SJCRH30 (cell line): ENCODE measurements around the gene ZNF76. TPM values are rescaled to one million over a fixed set of nuclear protein-coding genes. Genes with fewer than 3 reads are reported as not detected.
A peak's percentile ranks its signal among the peaks of the same experiment; 100 is the strongest.
"Not testable (repeated sequence)": the region's sequence is repeated elsewhere in the genome, so short reads cannot be mapped to it uniquely, and the experiment has no call there.

Experiments used
- DNase-seq, 2 experiments: peaks; one replicate each; pipeline ENCODE4 v3.0.0-alpha.2; 2015 to 2020
- H3K27ac ChIP-seq: fragments of 250-450 bp; sonication (Bioruptor Pico); 2 replicates; pipeline ENCODE4 v1.5.1; 2020; ENCODE audit warnings: mild to moderate bottlenecking, moderate library complexity
- H3K27me3 ChIP-seq: fragments of 250-450 bp; sonication (Bioruptor Pico); 2 replicates; pipeline ENCODE4 v1.5.1; 2020; ENCODE audit warnings: mild to moderate bottlenecking, moderate library complexity
- H3K36me3 ChIP-seq: fragments of 250-450 bp; sonication (Bioruptor Pico); 2 replicates; pipeline ENCODE4 v1.5.1; 2020; ENCODE audit warnings: mild to moderate bottlenecking, moderate library complexity
- H3K4me1 ChIP-seq: fragments of 250-450 bp; sonication (Bioruptor Pico); 2 replicates; pipeline ENCODE4 v1.5.1; 2020; ENCODE audit warnings: mild to moderate bottlenecking, moderate library complexity
- H3K4me3 ChIP-seq: fragments of 250-450 bp; sonication (Bioruptor Pico); 2 replicates; pipeline ENCODE4 v1.5.1; 2020; ENCODE audit warnings: mild to moderate bottlenecking, moderate library complexity
- H3K9me3 ChIP-seq: fragments of 250-450 bp; sonication (Bioruptor Pico); replicated peaks from 2 replicates; pipeline ENCODE4 v1.5.1; 2020; ENCODE audit warnings: mild to moderate bottlenecking, moderate library complexity
- total RNA-seq: library from RNA; depleted of rRNA; stranded (reverse); fragments of >200 nt; shearing (Covaris generic); gene quantifications from 2 replicates; pipeline ENCODE4 v1.2.3, GENCODE V29; 2014

The ZNF76 gene
- total RNA-seq, 1 experiment from 2014 or later = 8.2 TPM

DNA sequence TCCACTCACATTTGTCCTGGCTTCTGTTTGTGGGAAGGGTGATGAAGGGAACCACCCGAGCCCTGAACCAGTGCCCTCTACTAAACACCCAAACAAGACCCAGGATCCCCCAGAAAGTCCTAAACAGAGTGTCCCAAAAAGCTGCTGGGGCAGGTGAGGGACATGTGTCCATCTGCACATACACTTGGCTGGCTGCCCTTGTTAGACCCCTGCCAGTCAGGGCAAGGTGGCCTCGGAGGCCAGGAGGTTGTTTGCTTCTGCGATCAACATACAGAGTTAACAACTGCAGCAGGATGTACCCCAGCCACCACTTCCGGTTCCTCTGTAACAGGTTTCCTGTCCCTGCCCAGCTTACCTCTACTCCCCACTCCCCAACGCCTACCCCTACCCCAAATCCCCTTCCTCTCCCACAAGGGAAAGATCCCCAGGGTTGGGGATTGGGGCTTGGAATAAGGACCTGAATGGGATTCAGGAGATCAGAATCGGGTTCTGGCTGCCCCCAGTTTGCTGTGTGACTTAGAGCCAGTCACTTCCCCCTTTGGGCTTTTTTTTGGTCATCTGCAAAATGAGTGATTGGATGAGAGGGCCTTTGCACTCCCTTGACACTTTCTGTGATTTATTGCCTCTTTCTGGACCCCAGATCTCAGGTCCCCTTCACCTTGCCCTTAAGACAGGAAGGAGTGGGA lies 52.0 kb downstream of the ZNF76 start:
- H3K4me3 ChIP-seq = no peak overlapping the region
- no peaks in the 10 kb centered on the region for H3K9me3 ChIP-seq
- no peak overlapping the region for H3K27ac ChIP-seq
- no peaks in the 10 kb centered on the region; the same call in 1 of the 2 replicates for H3K4me1 ChIP-seq
- H3K36me3 ChIP-seq = no peaks in the 10 kb centered on the region
- H3K27me3 ChIP-seq = no peaks in the 10 kb centered on the region
- DNase-seq = no peak

DNA sequence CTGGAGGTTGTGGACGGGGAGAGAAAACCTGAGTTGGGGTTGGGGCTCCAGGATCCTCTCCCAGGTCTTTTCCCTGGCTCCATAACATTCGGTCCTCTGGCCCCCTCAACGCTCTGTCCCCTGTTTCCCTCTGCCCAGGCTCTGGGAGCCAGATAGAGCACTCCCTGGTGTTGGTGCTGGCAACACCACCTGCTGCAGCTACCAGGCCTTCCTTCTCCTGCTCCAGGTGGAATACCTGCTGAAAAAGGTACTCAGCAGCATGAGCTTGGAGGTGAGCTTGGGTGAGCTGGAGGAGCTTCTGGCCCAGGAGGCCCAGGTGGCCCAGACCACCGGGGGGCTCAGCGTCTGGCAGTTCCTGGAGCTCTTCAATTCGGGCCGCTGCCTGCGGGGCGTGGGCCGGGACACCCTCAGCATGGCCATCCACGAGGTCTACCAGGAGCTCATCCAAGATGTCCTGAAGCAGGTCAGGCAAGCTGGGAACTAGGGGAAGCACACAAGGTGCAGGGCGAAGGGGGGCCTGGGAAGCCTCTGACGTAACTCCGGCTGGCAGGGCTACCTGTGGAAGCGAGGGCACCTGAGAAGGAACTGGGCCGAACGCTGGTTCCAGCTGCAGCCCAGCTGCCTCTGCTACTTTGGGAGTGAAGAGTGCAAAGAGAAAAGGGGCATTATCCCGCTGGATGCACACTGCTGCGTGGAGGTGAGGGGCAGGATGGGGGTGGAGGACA lies 52.7 kb downstream of the ZNF76 start:
- H3K4me1 ChIP-seq = peaks cover 2% of the 10 kb centered on the region
- H3K36me3 ChIP-seq = no peaks in the 10 kb centered on the region
- no peak overlapping the region for H3K4me3 ChIP-seq
- no peaks in the 10 kb centered on the region for H3K9me3 ChIP-seq
- H3K27ac ChIP-seq = no peak overlapping the region
- no peaks in the 10 kb centered on the region for H3K27me3 ChIP-seq
- no peak for DNase-seq

DNA sequence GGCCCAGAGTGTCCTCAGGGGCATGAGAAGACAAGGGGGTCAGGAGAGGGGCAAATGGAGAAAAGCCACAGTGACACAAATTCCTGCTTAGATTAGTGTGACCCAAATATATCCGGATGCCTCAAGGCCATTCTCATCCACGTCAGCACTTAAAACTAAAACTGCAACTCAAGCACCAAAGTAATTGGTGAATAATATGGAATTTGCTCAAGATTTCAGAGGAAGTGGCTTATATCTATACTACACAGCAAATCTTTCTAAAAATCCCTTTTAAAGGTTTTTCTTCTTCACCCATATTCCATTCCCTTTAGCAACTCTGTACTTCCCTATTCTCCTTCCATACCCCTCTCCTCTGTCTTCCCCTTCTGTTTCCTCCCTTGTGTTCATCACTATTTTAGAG lies 53.3 kb downstream of the ZNF76 start:
- Histone ChIP-seq H3K9me3 (no peaks in the 10 kb centered on the region), H3K4me3 (no peak overlapping the region), H3K27me3 (no peaks in the 10 kb centered on the region), H3K4me1 (peaks cover 7% of the 10 kb centered on the region), H3K27ac (no peak overlapping the region), H3K36me3 (no peaks in the 10 kb centered on the region)
- no peak for DNase-seq

DNA sequence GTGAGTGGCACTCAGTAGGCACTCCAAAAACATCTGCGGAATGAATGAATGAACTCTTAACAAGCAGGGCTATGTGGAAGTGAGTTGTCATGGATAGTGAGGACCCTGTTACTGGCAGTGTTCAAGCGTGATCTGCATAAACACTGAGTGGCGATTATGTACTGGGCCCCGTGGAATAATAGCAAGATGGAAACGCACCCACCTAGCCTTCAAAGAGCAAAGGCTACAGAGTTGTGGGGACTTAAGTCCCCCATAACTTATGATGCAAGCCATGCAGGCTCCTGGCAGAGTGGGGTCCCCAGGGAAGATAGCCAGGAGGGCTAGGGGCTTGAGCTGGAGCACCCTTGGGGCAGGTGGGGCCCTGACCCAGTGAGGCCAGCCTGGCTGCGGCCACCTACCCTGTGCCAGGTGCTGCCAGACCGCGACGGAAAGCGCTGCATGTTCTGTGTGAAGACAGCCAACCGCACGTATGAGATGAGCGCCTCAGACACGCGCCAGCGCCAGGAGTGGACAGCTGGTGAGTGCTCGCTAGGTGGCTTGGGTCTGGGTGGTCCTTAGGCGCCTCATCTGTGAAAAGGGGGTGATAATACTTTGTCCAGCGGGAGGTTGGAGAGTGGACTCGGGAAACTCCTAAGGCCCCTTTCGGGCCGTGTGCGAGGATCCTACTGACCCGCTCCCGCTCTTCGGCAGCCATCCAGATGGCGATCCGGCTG lies 58.1 kb downstream of the ZNF76 start:
- peaks cover 7% of the 10 kb centered on the region for H3K4me1 ChIP-seq
- no peaks in the 10 kb centered on the region for H3K36me3 ChIP-seq
- H3K27ac ChIP-seq = peak overlapping the region; percentile 48; the same call in 1 of the 2 replicates
- no peaks in the 10 kb centered on the region for H3K9me3 ChIP-seq
- peak overlapping the region; percentile 55 for H3K4me3 ChIP-seq
- peak in 1 of 2 experiments; percentile 67 for DNase-seq
- H3K27me3 ChIP-seq = no peaks in the 10 kb centered on the region

DNA sequence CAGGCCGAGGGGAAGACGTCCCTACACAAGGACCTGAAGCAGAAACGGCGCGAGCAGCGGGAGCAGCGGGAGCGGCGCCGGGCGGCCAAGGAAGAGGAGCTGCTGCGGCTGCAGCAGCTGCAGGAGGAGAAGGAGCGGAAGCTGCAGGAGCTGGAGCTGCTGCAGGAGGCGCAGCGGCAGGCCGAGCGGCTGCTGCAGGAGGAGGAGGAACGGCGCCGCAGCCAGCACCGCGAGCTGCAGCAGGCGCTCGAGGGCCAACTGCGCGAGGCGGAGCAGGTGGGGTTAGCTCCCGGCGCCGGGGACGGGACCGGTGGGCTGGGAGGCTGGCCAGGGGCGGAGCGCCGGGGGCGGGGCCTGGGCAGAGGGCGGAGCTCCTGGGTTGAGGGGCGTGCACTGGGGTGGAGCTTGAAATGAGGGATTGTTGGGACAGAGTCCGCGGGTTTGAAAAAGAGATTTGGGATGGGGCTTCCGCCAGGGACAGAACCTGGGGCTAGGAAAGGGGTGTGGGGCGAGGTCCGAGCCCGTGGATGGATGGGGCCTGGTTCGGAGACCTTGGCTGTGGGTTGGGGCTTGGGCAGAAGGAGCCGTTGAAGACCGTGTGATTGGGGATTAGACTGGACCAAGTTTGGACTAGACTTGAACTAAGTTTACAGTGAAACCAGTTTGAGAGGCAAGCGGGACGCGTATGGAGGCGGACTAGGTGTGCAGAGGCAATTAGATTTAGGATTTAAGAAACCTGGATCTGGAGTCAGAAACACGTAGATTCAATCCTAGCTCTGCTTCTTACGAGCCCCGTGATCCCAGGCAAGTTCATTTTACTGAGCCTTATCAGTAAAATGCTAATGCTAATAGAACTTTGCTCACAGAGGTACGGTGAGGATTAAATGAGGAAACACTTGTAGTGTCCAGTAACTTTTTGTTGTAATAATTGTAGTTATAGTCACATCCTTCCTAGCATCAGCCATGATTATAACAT lies 58.9 kb downstream of the ZNF76 start:
- Histone ChIP-seq H3K4me3 (peak overlapping the region; percentile 55), H3K36me3 (no peaks in the 10 kb centered on the region), H3K9me3 (no peaks in the 10 kb centered on the region), H3K27ac (peak overlapping the region; percentile 48; the same call in 1 of the 2 replicates), H3K27me3 (no peaks in the 10 kb centered on the region), H3K4me1 (peaks cover 7% of the 10 kb centered on the region; the same call in 1 of the 2 replicates)
- peak; percentile 92 to 94 for DNase-seq

DNA sequence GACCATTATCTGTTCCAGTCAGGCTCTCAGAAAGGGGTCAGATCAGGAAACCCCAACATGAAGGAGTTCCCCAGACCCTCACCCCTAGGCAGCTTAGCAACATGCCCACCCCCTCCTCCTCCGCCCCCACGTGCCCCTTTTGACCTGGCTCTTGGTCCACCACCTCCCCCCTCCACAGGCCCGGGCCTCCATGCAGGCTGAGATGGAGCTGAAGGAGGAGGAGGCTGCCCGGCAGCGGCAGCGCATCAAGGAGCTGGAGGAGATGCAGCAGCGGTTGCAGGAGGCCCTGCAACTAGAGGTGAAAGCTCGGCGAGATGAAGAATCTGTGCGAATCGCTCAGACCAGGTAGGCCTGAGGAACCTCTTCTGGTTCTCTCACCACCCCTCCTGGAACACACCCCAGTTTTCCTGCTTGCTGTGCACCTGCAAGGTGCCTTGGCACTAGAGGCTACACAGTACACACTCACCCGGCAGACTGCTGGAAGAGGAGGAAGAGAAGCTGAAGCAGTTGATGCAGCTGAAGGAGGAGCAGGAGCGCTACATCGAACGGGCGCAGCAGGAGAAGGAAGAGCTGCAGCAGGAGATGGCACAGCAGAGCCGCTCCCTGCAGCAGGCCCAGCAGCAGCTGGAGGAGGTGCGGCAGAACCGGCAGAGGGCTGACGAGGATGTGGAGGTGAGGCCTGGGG lies 60.0 kb downstream of the ZNF76 start:
- no peaks in the 10 kb centered on the region for H3K27me3 ChIP-seq

DNA sequence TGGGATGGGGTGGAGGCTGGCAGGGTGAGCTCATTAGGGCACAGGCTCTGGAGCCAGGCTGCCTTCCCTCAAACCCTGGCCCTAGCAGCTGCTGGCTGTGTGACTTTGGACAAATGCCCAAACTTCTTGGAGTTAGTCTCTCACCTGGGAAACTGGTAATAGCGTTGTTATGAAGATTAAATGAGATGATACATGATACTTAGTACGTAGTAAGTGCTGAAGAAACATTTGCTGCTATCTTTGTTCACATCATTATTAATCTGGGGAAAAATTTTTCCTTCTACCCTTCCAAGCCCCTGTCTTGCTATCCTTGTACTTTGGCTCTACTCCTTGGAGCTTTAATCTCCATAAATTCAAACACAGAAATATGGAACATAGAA lies 60.5 kb downstream of the ZNF76 start:
- peaks cover 7% of the 10 kb centered on the region; the same call in 1 of the 2 replicates for H3K4me1 ChIP-seq
- H3K4me3 ChIP-seq = no peak overlapping the region
- peak in 1 of 2 experiments; percentile 37 for DNase-seq
- H3K36me3 ChIP-seq = no peaks in the 10 kb centered on the region
- H3K27ac ChIP-seq = no peak overlapping the region
- no peaks in the 10 kb centered on the region for H3K9me3 ChIP-seq
- no peaks in the 10 kb centered on the region for H3K27me3 ChIP-seq

More for the DNA sequence above, 60.0 kb downstream of the ZNF76 start:
- no peaks in the 10 kb centered on the region for H3K36me3 ChIP-seq
- DNase-seq = no peak
- no peaks in the 10 kb centered on the region for H3K9me3 ChIP-seq
- peaks cover 7% of the 10 kb centered on the region; the same call in 1 of the 2 replicates for H3K4me1 ChIP-seq
- no peak overlapping the region for H3K4me3 ChIP-seq
- no peak overlapping the region for H3K27ac ChIP-seq

DNA sequence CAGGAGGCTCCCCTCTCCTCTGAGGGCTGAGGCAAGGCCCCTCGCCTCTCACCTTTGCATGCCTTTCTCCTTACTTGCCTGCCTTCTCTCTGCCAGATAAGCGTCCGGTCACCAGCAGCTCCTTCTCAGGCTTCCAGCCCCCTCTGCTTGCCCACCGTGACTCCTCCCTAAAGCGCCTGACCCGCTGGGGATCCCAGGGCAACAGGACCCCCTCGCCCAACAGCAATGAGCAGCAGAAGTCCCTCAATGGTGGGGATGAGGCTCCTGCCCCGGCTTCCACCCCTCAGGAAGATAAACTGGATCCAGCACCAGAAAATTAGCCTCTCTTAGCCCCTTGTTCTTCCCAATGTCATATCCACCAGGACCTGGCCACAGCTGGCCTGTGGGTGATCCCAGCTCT lies 61.6 kb downstream of the ZNF76 start:
- Histone ChIP-seq H3K36me3 (no peaks in the 10 kb centered on the region), H3K27ac (no peak overlapping the region), H3K4me1 (peaks cover 7% of the 10 kb centered on the region; the same call in 1 of the 2 replicates), H3K27me3 (no peaks in the 10 kb centered on the region), H3K4me3 (no peak overlapping the region), H3K9me3 (no peaks in the 10 kb centered on the region)
- DNase-seq = no peak

DNA sequence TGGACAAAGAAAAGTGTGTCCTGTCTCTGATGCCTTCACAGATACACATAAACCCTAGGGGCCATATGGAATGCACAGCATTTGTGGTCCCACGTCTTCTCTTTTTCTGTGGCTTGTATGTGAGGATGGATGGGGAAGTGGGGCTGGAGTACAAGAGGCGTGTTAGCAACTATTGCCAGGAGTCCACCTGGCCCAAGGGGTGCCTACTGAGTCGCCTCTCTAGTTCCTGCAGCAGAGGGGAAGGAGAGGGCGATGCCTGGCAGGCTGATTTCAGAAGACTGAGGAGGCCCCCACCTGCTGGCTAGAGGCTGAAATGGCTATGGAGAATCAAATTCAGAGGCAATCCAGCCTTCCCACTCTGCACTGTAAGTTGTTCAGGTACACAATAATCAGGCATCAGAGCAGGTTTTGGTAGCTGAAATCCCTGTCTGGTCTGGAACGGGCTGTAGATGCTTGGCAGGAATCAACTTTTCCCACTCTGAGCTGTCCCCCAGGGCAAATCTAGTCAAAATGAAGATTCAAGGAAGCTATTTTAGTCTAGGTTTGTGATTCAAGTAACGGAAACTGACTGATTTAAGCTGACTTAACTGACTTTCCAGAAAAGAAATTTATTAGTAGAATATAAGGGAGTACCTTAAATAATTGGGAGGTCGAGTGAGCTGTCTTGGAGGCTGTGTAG lies 68.0 kb downstream of the ZNF76 start:
- Histone ChIP-seq H3K9me3 (no peaks in the 10 kb centered on the region), H3K4me3 (no peak overlapping the region), H3K36me3 (no peaks in the 10 kb centered on the region), H3K27ac (no peak overlapping the region), H3K4me1 (no peaks in the 10 kb centered on the region), H3K27me3 (no peaks in the 10 kb centered on the region)
- peak; percentile 57 to 68 for DNase-seq

DNA sequence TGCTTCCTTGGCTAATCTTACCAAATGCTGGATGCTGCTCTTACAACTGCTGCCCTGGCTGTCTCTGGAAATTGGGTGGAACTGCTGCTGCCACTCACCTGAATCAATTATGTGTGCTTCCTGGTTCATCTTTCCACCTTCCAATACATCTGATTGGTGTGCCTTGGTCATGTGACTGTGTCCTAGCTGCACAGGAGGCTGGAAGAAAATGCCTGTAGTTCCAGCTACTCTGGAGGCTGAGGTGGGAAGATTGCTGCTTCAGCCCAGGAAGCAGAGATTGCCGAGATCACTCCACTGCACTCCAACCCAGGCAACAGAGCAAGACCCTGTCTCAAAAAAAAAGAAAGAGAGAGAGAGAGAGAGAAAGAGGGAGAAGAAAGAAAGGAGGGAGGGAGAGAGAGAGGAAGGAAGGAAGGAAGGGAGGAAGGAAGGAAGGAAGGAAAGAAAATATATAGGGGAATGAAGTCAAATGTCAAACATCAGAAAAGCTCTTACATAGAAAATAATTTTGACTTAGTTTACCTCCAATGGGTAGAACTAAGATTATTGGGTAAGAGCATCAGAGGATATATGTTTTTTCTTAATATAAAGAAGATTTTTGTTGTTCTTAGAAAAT lies 68.7 kb downstream of the ZNF76 start:
- Histone ChIP-seq H3K4me1 (no peaks in the 10 kb centered on the region), H3K9me3 (no peaks in the 10 kb centered on the region), H3K27me3 (no peaks in the 10 kb centered on the region), H3K4me3 (no peak overlapping the region), H3K36me3 (no peaks in the 10 kb centered on the region), H3K27ac (no peak overlapping the region)
- no peak for DNase-seq

DNA sequence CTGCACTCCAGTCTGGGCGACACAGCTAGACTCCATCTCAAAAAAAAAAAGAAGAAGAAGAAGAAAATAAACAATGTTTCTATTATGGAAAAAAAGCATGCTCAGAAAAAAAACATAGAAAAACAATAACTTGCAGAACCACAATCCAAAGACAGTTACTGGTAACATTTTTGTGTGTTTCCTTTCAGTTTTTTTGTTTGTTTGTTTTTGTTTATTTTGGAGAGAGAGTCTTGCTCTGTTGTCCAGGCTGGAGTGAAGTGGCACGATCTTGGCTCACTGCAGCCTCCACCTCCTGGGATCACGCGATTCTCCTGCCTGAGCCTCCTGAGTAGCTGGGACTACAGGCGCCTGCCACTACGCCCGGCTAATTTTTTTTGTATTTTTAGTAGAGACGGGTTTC lies 69.4 kb downstream of the ZNF76 start:
- H3K36me3 ChIP-seq, DNase-seq, H3K27ac ChIP-seq, H3K27me3 ChIP-seq, H3K9me3 ChIP-seq, H3K4me3 ChIP-seq, H3K4me1 ChIP-seq: not testable (repeated sequence)

DNA sequence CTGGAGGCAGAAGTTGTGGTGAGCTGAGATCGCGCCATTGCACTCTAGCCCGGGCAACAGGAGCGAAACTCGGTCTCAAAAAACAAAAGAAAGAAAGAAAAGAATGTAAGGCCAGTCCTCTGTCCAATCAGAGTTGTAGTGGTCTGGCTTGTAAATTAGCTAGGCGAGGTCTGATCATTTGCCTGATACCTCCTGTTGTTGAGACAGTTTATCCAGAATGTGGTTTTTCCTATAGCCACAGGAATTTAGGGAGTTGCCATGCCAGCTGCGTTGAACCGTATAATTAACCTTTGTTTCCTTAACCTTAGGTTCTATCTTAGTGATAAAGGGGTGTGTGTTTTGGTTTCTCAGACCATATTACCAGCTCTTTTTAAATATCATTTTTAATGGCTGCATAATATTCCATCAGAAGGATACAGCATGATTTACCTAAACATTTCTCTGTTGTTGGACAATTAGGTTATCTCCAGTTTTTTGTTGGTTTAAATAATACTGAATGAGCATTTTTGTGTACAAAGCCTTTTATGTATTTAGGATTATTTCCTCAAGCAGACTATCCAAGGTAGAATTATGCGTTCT lies 71.1 kb downstream of the ZNF76 start:
- no peaks in the 10 kb centered on the region; the same call in 1 of the 2 replicates for H3K9me3 ChIP-seq
- no peaks in the 10 kb centered on the region for H3K27me3 ChIP-seq
- no peak overlapping the region for H3K4me3 ChIP-seq
- H3K27ac ChIP-seq = no peak overlapping the region
- no peaks in the 10 kb centered on the region for H3K4me1 ChIP-seq
- DNase-seq = peak; percentile 32 to 64
- H3K36me3 ChIP-seq = no peaks in the 10 kb centered on the region
